Measurements from ENCODE around the gene TSHZ2. TPM values are rescaled to one million over a fixed set of nuclear protein-coding genes. Genes with fewer than 3 reads are reported as not detected.

The TSHZ2 gene
- total RNA-seq, 4 donors from 2014 or later, result 1.9 to 12.9 (median 5.0) TPM

GRCh38 chr20:53258741-53259140, 286.6 kb downstream of the TSHZ2 start:
- TF ChIP-seq CTCF (IDR thresholded peaks at IDR 0.05) (no peak), EP300 (IDR thresholded peaks at IDR 0.05; ENCODE audit: low read depth) (no peak), POLR2A (IDR thresholded peaks at IDR 0.05) (no peak), POLR2AphosphoS5 (IDR thresholded peaks at IDR 0.05) (no peak)
- H3K27ac ChIP-seq, result no peak overlapping the region
- no peak for DNase-seq
- H3K27me3 ChIP-seq, result peaks cover 5% of the 10 kb centered on the region
- WGBS, 2 donors (ENCODE audit: low coverage in 1 of 2), result 58 to 77% methylated on average over 5 to 6 of the region's 6 CpGs
- intact Hi-C loops (cut with DNase I; ENCODE audit: low total_unique reads) (no loop called here), in situ Hi-C loops (cut with MboI; ENCODE audit: low pct_ligation_motif_present in 1 of 4, low pct_unique_long_range_greater_than_20kb in 1 of 4, low sequenced_read_pairs in 3 of 4) (no loop called here)
- no peaks in the 10 kb centered on the region for H3K4me1 ChIP-seq
- no peaks in the 10 kb centered on the region for H3K36me3 ChIP-seq
- H3K9me3 ChIP-seq, result no peaks in the 10 kb centered on the region
- no peak overlapping the region for H3K4me3 ChIP-seq

GRCh38 chr20:53260168-53260567, 288.0 kb downstream of the TSHZ2 start:
- no peaks in the 10 kb centered on the region for H3K36me3 ChIP-seq
- H3K27ac ChIP-seq, result no peak overlapping the region
- TF ChIP-seq EP300 (IDR thresholded peaks at IDR 0.05; ENCODE audit: low read depth) (no peak), POLR2A (IDR thresholded peaks at IDR 0.05) (no peak), CTCF (IDR thresholded peaks at IDR 0.05) (no peak), POLR2AphosphoS5 (IDR thresholded peaks at IDR 0.05) (no peak)
- 79 to 85% methylated on average over 2 to 3 of the region's 3 CpGs for WGBS, 2 donors (ENCODE audit: low coverage in 1 of 2)
- intact Hi-C loops (cut with DNase I; ENCODE audit: low total_unique reads), result no loop called here
- no peaks in the 10 kb centered on the region for H3K4me1 ChIP-seq
- H3K27me3 ChIP-seq, result peaks cover 5% of the 10 kb centered on the region
- H3K9me3 ChIP-seq, result no peaks in the 10 kb centered on the region
- DNase-seq, result no peak
- in situ Hi-C loops (cut with MboI; ENCODE audit: low pct_ligation_motif_present in 1 of 4, low pct_unique_long_range_greater_than_20kb in 1 of 4, low sequenced_read_pairs in 3 of 4), result no loop called here
- no peak overlapping the region for H3K4me3 ChIP-seq

- in situ Hi-C loops (cut with MboI; ENCODE audit: low pct_ligation_motif_present in 1 of 4, low pct_unique_long_range_greater_than_20kb in 1 of 4, low sequenced_read_pairs in 3 of 4), result no loop called here
- Histone ChIP-seq H3K4me1 (no peaks in the 10 kb centered on the region), H3K27me3 (peaks cover 5% of the 10 kb centered on the region), H3K36me3 (no peaks in the 10 kb centered on the region), H3K27ac (no peak overlapping the region), H3K4me3 (no peak overlapping the region), H3K9me3 (no peaks in the 10 kb centered on the region)
- intact Hi-C loops (cut with DNase I; ENCODE audit: low total_unique reads), result no loop called here
- DNase-seq, result no peak
- TF ChIP-seq POLR2AphosphoS5 (IDR thresholded peaks at IDR 0.05) (no peak), EP300 (IDR thresholded peaks at IDR 0.05; ENCODE audit: low read depth) (no peak), POLR2A (IDR thresholded peaks at IDR 0.05) (no peak), CTCF (IDR thresholded peaks at IDR 0.05) (no peak)
- WGBS, 2 donors (ENCODE audit: low coverage in 1 of 2), result 66 to 72% methylated on average over 2 of the region's 2 CpGs
These were observed 288.4 kb downstream of the TSHZ2 start for GRCh38 chr20:53260591-53260990.

GRCh38 chr20:53262365-53262764, 290.2 kb downstream of the TSHZ2 start:
- Histone ChIP-seq H3K4me3 (no peak overlapping the region), H3K27me3 (peaks cover 5% of the 10 kb centered on the region), H3K4me1 (no peaks in the 10 kb centered on the region), H3K36me3 (no peaks in the 10 kb centered on the region), H3K27ac (no peak overlapping the region), H3K9me3 (no peaks in the 10 kb centered on the region)
- WGBS, 2 donors (ENCODE audit: low coverage in 1 of 2), result 28 to 43% methylated on average over 2 to 7 of the region's 7 CpGs
- TF ChIP-seq POLR2A (IDR thresholded peaks at IDR 0.05) (no peak), POLR2AphosphoS5 (IDR thresholded peaks at IDR 0.05) (no peak), CTCF (IDR thresholded peaks at IDR 0.05) (no peak), EP300 (IDR thresholded peaks at IDR 0.05; ENCODE audit: low read depth) (no peak)
- in situ Hi-C loops (cut with MboI; ENCODE audit: low pct_ligation_motif_present in 1 of 4, low pct_unique_long_range_greater_than_20kb in 1 of 4, low sequenced_read_pairs in 3 of 4) (no loop called here), intact Hi-C loops (cut with DNase I; ENCODE audit: low total_unique reads) (no loop called here)
- no peak for DNase-seq
